Measurements from ENCODE around the gene TIMM8A.

GRCh38 chrX:101394372-101394771 is 45.8 kb upstream of the TIMM8A start:
- TF ChIP-seq PATZ1 (CRISPR knock-in tag; IDR thresholded peaks at IDR 0.05; ENCODE audit: borderline replicate concordance) (no peak), ZNF70 (CRISPR knock-in tag; IDR thresholded peaks at IDR 0.05) (no peak), TSHZ2 (CRISPR knock-in tag; IDR thresholded peaks at IDR 0.05) (no peak), ZFP30 (CRISPR knock-in tag; IDR thresholded peaks at IDR 0.05) (no peak), TCF4 (CRISPR knock-in tag; IDR thresholded peaks at IDR 0.05; ENCODE audit: borderline replicate concordance) (no peak), RARB (CRISPR knock-in tag; IDR thresholded peaks at IDR 0.05) (no peak), CREB5 (CRISPR knock-in tag; IDR thresholded peaks at IDR 0.05; ENCODE audit: low read depth) (no peak), TOX (CRISPR knock-in tag; IDR thresholded peaks at IDR 0.05; ENCODE audit: borderline replicate concordance) (no peak), GLIS3 (CRISPR knock-in tag; IDR thresholded peaks at IDR 0.05) (no peak)
